HG02610 (cell line): ENCODE results near the gene NEMP1.
"Not testable (repeated sequence)": the region's sequence is repeated elsewhere in the genome, so short reads cannot be mapped to it uniquely, and the experiment has no call there.

Experiments used
- ATAC-seq: cut with Tn5 transposase; IDR thresholded peaks from one replicate; pipeline ENCODE4 v1.9.1; 2021; ENCODE audit warnings: mild to moderate bottlenecking, moderate library complexity; ENCODE audit not compliant: unreplicated experiment

NEMP1 gene

GRCh38 chr12:57078519-57079404, at the start of gene NEMP1:
Gene NEMP1, minus strand, starts transcription at chr12:57078791. Its CDS starts 46 bp downstream, at chr12:57078745.
- ATAC-seq: peak; percentile 97

GRCh38 chr12:57127726-57128518, 49.3 kb upstream of the NEMP1 start, which contains the start of gene LRP1:
Gene LRP1, plus strand, starts transcription at chr12:57128483. Its CDS starts 482 bp downstream, at chr12:57128965.
- no peak for ATAC-seq

- ATAC-seq: no peak
Observed at GRCh38 chr12:57127101-57127725, 48.6 kb upstream of the NEMP1 start.

- no peak for ATAC-seq
Observed at GRCh38 chr12:57126561-57126960, 48.0 kb upstream of the NEMP1 start.

GRCh38 chr12:57126061-57126460, 47.5 kb upstream of the NEMP1 start:
- ATAC-seq: no peak

- peak; percentile 36 for ATAC-seq
Observed at GRCh38 chr12:57124261-57124877, 45.8 kb upstream of the NEMP1 start.

GRCh38 chr12:57123813-57124212, 45.2 kb upstream of the NEMP1 start:
- no peak for ATAC-seq

GRCh38 chr12:57120718-57121117, 42.1 kb upstream of the NEMP1 start:
- not testable (repeated sequence) for ATAC-seq

- no peak for ATAC-seq
Observed at GRCh38 chr12:57119294-57120085, 40.9 kb upstream of the NEMP1 start.

GRCh38 chr12:57118711-57119271, 40.2 kb upstream of the NEMP1 start:
- no peak for ATAC-seq

- no peak for ATAC-seq
Observed at GRCh38 chr12:57116580-57117281, 38.1 kb upstream of the NEMP1 start.

- ATAC-seq: peak; percentile 48
Observed at GRCh38 chr12:57112492-57113294, 34.1 kb upstream of the NEMP1 start.

GRCh38 chr12:57111031-57111734, 32.6 kb upstream of the NEMP1 start, which contains the start of gene STAT6:
Gene STAT6, minus strand, starts transcription at chr12:57111362. Its CDS starts 3,084 bp downstream, at chr12:57108278.
- peak; percentile 57 for ATAC-seq

- ATAC-seq: peak; percentile 65
Observed at GRCh38 chr12:57110104-57111030, 31.8 kb upstream of the NEMP1 start.

- ATAC-seq: no peak
Observed at GRCh38 chr12:57109207-57110103, 30.9 kb upstream of the NEMP1 start.
